Panc1 (cell line): ENCODE measurements around the gene LYRM4.

Source experiments
- CTCF ChIP-seq: fragments of 450-650 bp; IDR thresholded peaks from 2 replicates; pipeline ENCODE4 v1.5.1; 2017; ENCODE audit warnings: mild to moderate bottlenecking
- POLR2AphosphoS5 ChIP-seq: IDR thresholded peaks from 2 replicates; pipeline ENCODE4 v1.6.1; 2012; ENCODE audit warnings: mild to moderate bottlenecking, low read depth, low read length, moderate library complexity
- REST ChIP-seq, 2 experiments: IDR thresholded peaks; 2 replicates each; pipeline ENCODE4 v1.6.1; 2011 to 2012; ENCODE audit warnings: low read depth in 2 of 2, control low read depth in 1 of 2, low read length in 1 of 2, mild to moderate bottlenecking in 1 of 2, moderate library complexity in 1 of 2; ENCODE audit not compliant: insufficient read depth in 1 of 2
- SIN3A ChIP-seq: IDR thresholded peaks from 2 replicates; pipeline ENCODE4 v1.6.1; 2012; ENCODE audit warnings: low read depth, mild to moderate bottlenecking, low read length, moderate library complexity, borderline replicate concordance; ENCODE audit not compliant: insufficient read depth
- TCF7L2 ChIP-seq: IDR thresholded peaks from 2 replicates; pipeline ENCODE4 v1.6.1; 2011; ENCODE audit warnings: mild to moderate bottlenecking, low read depth, low read length, inconsistent platforms

- TF ChIP-seq CTCF (no peak), TCF7L2 (no peak), POLR2AphosphoS5 (no peak), SIN3A (no peak), REST (IDR thresholded peaks at IDR 0.05; ENCODE audit: insufficient read depth in 1 of 2, low read depth in 2 of 2, low read length in 1 of 2) (no peak)
Measured at GRCh38 chr6:5158180-5158579, 102.6 kb downstream of the LYRM4 start.
